ENCODE data around the gene CCDC126. TPM values are rescaled to one million over a fixed set of nuclear protein-coding genes. Genes with fewer than 3 reads are reported as not detected.

CCDC126 gene
- total and polyA plus RNA-seq, 9 donors = 4.8 to 11.3 (median 7.0) TPM

- no peak overlapping the region for H3K4me3 ChIP-seq (ENCODE audit: low read length)
- 60% methylated on average over 2 of the region's 4 CpGs for WGBS (ENCODE audit: insufficient coverage)
- peaks cover 2% of the 10 kb centered on the region for H3K36me3 ChIP-seq (ENCODE audit: control insufficient read depth, insufficient read depth, low read length)
- H3K4me1 ChIP-seq (ENCODE audit: control insufficient read depth, insufficient read depth, low read length) = no peaks in the 10 kb centered on the region
- H3K9me3 ChIP-seq (replicated peaks; ENCODE audit: control insufficient read depth, low read depth, low read length) = no peaks in the 10 kb centered on the region
- no peaks in the 10 kb centered on the region for H3K27me3 ChIP-seq (ENCODE audit: control insufficient read depth, insufficient read depth, low read length)
- no peak for DNase-seq
- H3K27ac ChIP-seq (ENCODE audit: low read length) = no peak overlapping the region
These were observed 94.1 kb downstream of the CCDC126 start for GRCh38 chr7:23691320-23691719.

- H3K27ac ChIP-seq (ENCODE audit: low read length) = no peak overlapping the region
- DNase-seq = no peak
- no peak overlapping the region for H3K4me3 ChIP-seq (ENCODE audit: low read length)
- H3K9me3 ChIP-seq (replicated peaks; ENCODE audit: control insufficient read depth, low read depth, low read length) = no peaks in the 10 kb centered on the region
- H3K36me3 ChIP-seq (ENCODE audit: control insufficient read depth, insufficient read depth, low read length) = peaks cover 2% of the 10 kb centered on the region
- H3K4me1 ChIP-seq (ENCODE audit: control insufficient read depth, insufficient read depth, low read length) = no peaks in the 10 kb centered on the region
- H3K27me3 ChIP-seq (ENCODE audit: control insufficient read depth, insufficient read depth, low read length) = no peaks in the 10 kb centered on the region
These were observed 96.0 kb downstream of the CCDC126 start for GRCh38 chr7:23693224-23693623.

Other genes with a start within 250 kb of the CCDC126 start
- gene IGF2BP3, start 126.9 kb upstream of the CCDC126 start, total RNA-seq = 26.8 TPM
- gene IGF2BP3, start 126.9 kb upstream of the CCDC126 start, polyA plus RNA-seq (ENCODE audit: insufficient read depth in 1 of 8, insufficient read length in 8 of 8, low replicate concordance in 1 of 8) = 10 to 100 TPM; 26.2 to 39.2 (median 31.5) TPM
- gene TRA2A, start 65.4 kb upstream of the CCDC126 start, total RNA-seq = 28.1 TPM
- gene TRA2A, start 65.4 kb upstream of the CCDC126 start, polyA plus RNA-seq (ENCODE audit: insufficient read depth in 1 of 8, insufficient read length in 8 of 8, low replicate concordance in 1 of 8) = 100 to 1,000 TPM; 101 to 149 (median 109) TPM
- gene FAM221A, start 82.8 kb downstream of the CCDC126 start, total RNA-seq = 1.9 TPM
- gene FAM221A, start 82.8 kb downstream of the CCDC126 start, polyA plus RNA-seq (ENCODE audit: insufficient read depth in 1 of 8, insufficient read length in 8 of 8, low replicate concordance in 1 of 8) = 1 to 10 TPM; 1.4 to 4.5 (median 2.5) TPM
- 0.40 TPM for gene STK31, start 112.8 kb downstream of the CCDC126 start, total RNA-seq
- gene STK31, start 112.8 kb downstream of the CCDC126 start, polyA plus RNA-seq (ENCODE audit: insufficient read depth in 1 of 8, insufficient read length in 8 of 8, low replicate concordance in 1 of 8) = 1 to 10 TPM in 5 of 8 donors, under 1 TPM in 3; 0.78 to 3.0 (median 1.1) TPM